Motor neuron (in vitro differentiated cells): Measurements from ENCODE around the gene HSPA1B. TPM values are rescaled to one million over a fixed set of nuclear protein-coding genes. Genes with fewer than 3 reads are reported as not detected.
A peak's percentile ranks its signal among the peaks of the same experiment; 100 is the strongest.
"Not testable (repeated sequence)": the region's sequence is repeated elsewhere in the genome, so short reads cannot be mapped to it uniquely, and the experiment has no call there.

Experiments
- ATAC-seq, 8 experiments: fragments of 200-7000 bp; cut with Tn5 transposase; replicated peaks in 6 of 8; 2 replicates each; pipeline ENCODE4 v1.8.0; 2021; ENCODE audit warnings: mild to moderate bottlenecking in 8 of 8, moderate library complexity in 8 of 8
- H3K27ac ChIP-seq, 2 donors: fragments of 250-450 bp; sonication (Bioruptor Pico); 2 replicates each; pipeline ENCODE4 v1.9.0; 2021; ENCODE audit warnings: antibody characterized with exemption in 2 of 2, mild to moderate bottlenecking in 2 of 2, moderate library complexity in 1 of 2
- H3K4me1 ChIP-seq, 2 donors: fragments of 250-450 bp; sonication (Bioruptor Pico); replicated peaks in 1 of 2; 2 replicates each; pipeline ENCODE4 v1.6.1; 2021; ENCODE audit warnings: antibody characterized with exemption in 2 of 2, mild to moderate bottlenecking in 2 of 2, moderate library complexity in 1 of 2
- H3K4me3 ChIP-seq, 5 donors: fragments of 250-450 bp; sonication (Bioruptor Pico); 2 replicates each; pipeline ENCODE4 v1.9.0; 2021; ENCODE audit warnings: antibody characterized with exemption in 5 of 5, mild to moderate bottlenecking in 5 of 5, moderate library complexity in 4 of 5
- WGBS, 10 experiments: fragments of 450-650 bp; shearing (Covaris generic); methylation state at CpG; one replicate each; pipeline ENCODE4 v1.0.0; 2022; 5-methylcytosine and 5-hydroxymethylcytosine counted together
- in situ Hi-C, 9 experiments: fragments of 400-800 bp; cut with MboI; loops; one replicate each; pipeline ENCODE4 v1.15.0; 2021; ENCODE audit warnings: low sequenced_read_pairs in 9 of 9, low pct_unique_long_range_greater_than_20kb in 2 of 9; ENCODE audit not compliant: unreplicated experiment in 9 of 9
- total RNA-seq, 8 experiments: library from RNA; unstranded; fragments of 300-600 nt; gene quantifications; 2 replicates each; pipeline versions ENCODE4 v1.2.3 to v1.2.4, GENCODE V29; 2022

Gene HSPA1B
- total RNA-seq, 8 experiments from 2014 or later = 68.6 to 489 (median 130) TPM

- WGBS, 10 experiments = 0 to 30% (median 14%) methylated on average over 1 to 11 of the region's 25 CpGs; no CpG with 5 or more reads in 2 of the 10 experiments
- peak; percentile 4 to 39 (median 24) for ATAC-seq
- Histone ChIP-seq H3K27ac (peak overlapping the region; percentile 62 to 80), H3K4me3 (peak overlapping the region; percentile 32 to 48 (median 39)), H3K4me1 (peaks cover 28 to 48% of the 10 kb centered on the region in 2 donors)
- in situ Hi-C loops = no loop called here
Measured at GRCh38 chr6:31822036-31822821, 5.3 kb upstream of the HSPA1B start.

- in situ Hi-C loops = not testable (repeated sequence)
Measured at GRCh38 chr6:31823592-31824196, 3.8 kb upstream of the HSPA1B start.

DNA sequence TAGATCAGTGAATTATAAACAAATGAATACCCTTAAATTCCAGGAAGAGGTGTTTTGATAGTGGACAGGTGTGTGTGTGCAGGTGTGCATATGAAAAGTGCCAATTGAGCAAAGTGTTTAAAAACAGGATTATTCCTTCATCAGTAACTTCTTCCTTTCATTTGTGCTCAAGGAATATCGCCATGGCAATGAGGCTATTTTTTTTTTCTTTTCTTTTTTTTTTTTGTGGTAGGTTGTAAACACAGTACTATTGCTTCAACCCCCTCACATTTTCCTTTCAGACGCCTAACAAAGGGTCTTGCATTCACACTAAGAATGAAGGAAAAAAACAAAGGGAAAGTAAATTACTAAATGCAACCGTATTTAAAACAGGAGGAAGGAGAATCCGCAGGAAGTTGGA is 2.0 kb upstream of the HSPA1B start:
- no peak overlapping the region for H3K27ac ChIP-seq
- H3K4me3 ChIP-seq = no peak overlapping the region
- 20 to 91% (median 62%) methylated on average over 1 to 4 of the region's 4 CpGs; no CpG with 5 or more reads in 1 of the 10 experiments for WGBS, 10 experiments
- in situ Hi-C loops = loop anchor here in 1 of 9 experiments (25.0 kb wide), 1 partner anchor 163 kb away; the partner anchor contains the start of genes APOM, BAG6, C6orf47 and CSNK2B
- ATAC-seq = no peak
- peaks cover 23 to 26% of the 10 kb centered on the region in 2 donors for H3K4me1 ChIP-seq

More at GRCh38 chr6:31823592-31824196, 3.8 kb upstream of the HSPA1B start:
- H3K4me3 ChIP-seq, ATAC-seq, H3K27ac ChIP-seq: not testable (repeated sequence)
- 78 to 100% (median 92%) methylated on average over 1 to 6 of the region's 9 CpGs; no CpG with 5 or more reads in 2 of the 10 experiments for WGBS, 10 experiments
- peaks cover 26 to 35% of the 10 kb centered on the region in 2 donors for H3K4me1 ChIP-seq

GRCh38 chr6:31826793-31827285 is 699 bp upstream of the HSPA1B start:
- 0 to 11% (median 4%) methylated on average over 3 to 9 of the region's 13 CpGs; no CpG with 5 or more reads in 4 of the 10 experiments for WGBS, 10 experiments

DNA sequence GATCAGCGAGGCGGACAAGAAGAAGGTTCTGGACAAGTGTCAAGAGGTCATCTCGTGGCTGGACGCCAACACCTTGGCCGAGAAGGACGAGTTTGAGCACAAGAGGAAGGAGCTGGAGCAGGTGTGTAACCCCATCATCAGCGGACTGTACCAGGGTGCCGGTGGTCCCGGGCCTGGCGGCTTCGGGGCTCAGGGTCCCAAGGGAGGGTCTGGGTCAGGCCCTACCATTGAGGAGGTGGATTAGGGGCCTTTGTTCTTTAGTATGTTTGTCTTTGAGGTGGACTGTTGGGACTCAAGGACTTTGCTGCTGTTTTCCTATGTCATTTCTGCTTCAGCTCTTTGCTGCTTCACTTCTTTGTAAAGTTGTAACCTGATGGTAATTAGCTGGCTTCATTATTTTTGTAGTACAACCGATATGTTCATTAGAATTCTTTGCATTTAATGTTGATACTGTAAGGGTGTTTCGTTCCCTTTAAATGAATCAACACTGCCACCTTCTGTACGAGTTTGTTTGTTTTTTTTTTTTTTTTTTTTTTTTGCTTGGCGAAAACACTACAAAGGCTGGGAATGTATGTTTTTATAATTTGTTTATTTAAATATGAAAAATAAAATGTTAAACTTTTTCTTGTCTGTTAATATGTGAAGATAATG is 2.2 kb downstream of the HSPA1B start:
- ATAC-seq = peak in 2 of 8 experiments; percentile 0 to 6
- H3K4me3 ChIP-seq = peak overlapping the region; percentile 50 to 89 (median 56)
- peak overlapping the region in 1 of 2 donors; percentile 56 for H3K27ac ChIP-seq
- in situ Hi-C loops = loop anchor here in 1 of 9 experiments (25.0 kb wide), 1 partner anchor 167 kb away; the partner anchor contains the start of genes APOM, BAG6, C6orf47 and CSNK2B
- H3K4me1 ChIP-seq = peaks cover 13 to 23% of the 10 kb centered on the region in 2 donors
- 0 to 4% (median 0%) methylated on average over 3 to 8 of the region's 15 CpGs for WGBS, 10 experiments

More at GRCh38 chr6:31826793-31827285, 699 bp upstream of the HSPA1B start:
- Histone ChIP-seq H3K27ac (peak overlapping the region; percentile 74 to 86), H3K4me3 (peak overlapping the region; percentile 68 to 72 (median 70)), H3K4me1 (peaks cover 18 to 23% of the 10 kb centered on the region in 2 donors)
- ATAC-seq = peak in 7 of 8 experiments; percentile 3 to 45 (median 6)
- in situ Hi-C loops = loop anchor here in 1 of 9 experiments (25.0 kb wide), 1 partner anchor 165 kb away; the partner anchor contains the start of genes APOM, BAG6, C6orf47 and CSNK2B

DNA sequence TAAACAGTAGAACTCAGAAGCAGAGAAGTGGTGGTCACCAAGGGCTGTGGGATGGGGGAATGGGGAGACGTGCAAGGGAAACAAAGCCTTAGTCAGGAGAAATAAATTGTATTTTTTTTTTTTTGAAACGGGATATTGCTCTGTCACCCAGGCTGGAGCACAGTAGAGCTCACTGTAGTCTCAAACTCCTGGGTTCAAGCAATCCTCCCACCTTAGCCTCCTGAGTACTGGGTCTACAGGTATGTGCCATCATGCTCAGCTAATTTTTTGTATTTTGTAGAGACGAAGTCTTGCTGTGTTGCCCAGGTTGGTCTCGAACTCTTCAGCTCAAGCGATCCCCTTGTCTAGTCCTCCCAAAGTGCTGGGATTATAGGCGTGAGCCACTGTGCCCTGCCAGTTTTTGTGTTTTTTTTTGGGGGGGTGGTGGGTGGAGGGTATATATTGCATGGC is 3.4 kb downstream of the HSPA1B start:
- Histone ChIP-seq H3K4me1 (peaks cover 12 to 21% of the 10 kb centered on the region in 2 donors), H3K4me3 (peak overlapping the region; percentile 50 to 89 (median 56)), H3K27ac (peak overlapping the region in 1 of 2 donors; percentile 56)
- WGBS, 10 experiments = 50 to 100% (median 80%) methylated on average over 1 to 5 of the region's 6 CpGs; no CpG with 5 or more reads in 1 of the 10 experiments
- in situ Hi-C loops = loop anchor here in 1 of 9 experiments (25.0 kb wide), 1 partner anchor 169 kb away; the partner anchor contains the start of genes APOM, BAG6, C6orf47 and CSNK2B
- no peak for ATAC-seq

- peak overlapping the region in 4 of 5 donors; percentile 50 to 57 (median 56) for H3K4me3 ChIP-seq
- ATAC-seq = peak in 1 of 8 experiments; percentile 0
- peaks cover 12 to 19% of the 10 kb centered on the region in 2 donors for H3K4me1 ChIP-seq
- in situ Hi-C loops = loop anchor here in 1 of 9 experiments (25.0 kb wide), 1 partner anchor 169 kb away; the partner anchor contains the start of genes APOM, BAG6, C6orf47 and CSNK2B
- WGBS, 10 experiments = 61 to 98% (median 81%) methylated on average over 1 to 10 of the region's 15 CpGs; no CpG with 5 or more reads in 1 of the 10 experiments
- no peak overlapping the region for H3K27ac ChIP-seq
Measured at GRCh38 chr6:31831350-31832215, 4.0 kb downstream of the HSPA1B start.

- WGBS, 10 experiments = 0 to 3% (median 0%) methylated on average over 5 to 30 of the region's 59 CpGs; no CpG with 5 or more reads in 3 of the 10 experiments
- ATAC-seq = peak; percentile 16 to 82 (median 66)
- H3K4me1 ChIP-seq = peaks cover 27% of the 10 kb centered on the region in 2 donors
- in situ Hi-C loops = loop anchor here in 1 of 9 experiments (25.0 kb wide), 1 partner anchor 172 kb away; the partner anchor contains the start of genes APOM, BAG6, C6orf47 and CSNK2B
- H3K4me3 ChIP-seq = peak overlapping the region; percentile 70 to 94 (median 78)
- H3K27ac ChIP-seq = peak overlapping the region; percentile 92 to 98
Measured at GRCh38 chr6:31834367-31835250, 7.1 kb downstream of the HSPA1B start.

- no peak for ATAC-seq
- in situ Hi-C loops = loop anchor here in 1 of 9 experiments (25.0 kb wide), 1 partner anchor 174 kb away; the partner anchor contains the start of genes APOM, BAG6, C6orf47 and CSNK2B
- peaks cover 26 to 27% of the 10 kb centered on the region in 2 donors for H3K4me1 ChIP-seq
- peak overlapping the region; percentile 70 to 94 (median 78) for H3K4me3 ChIP-seq
- no peak overlapping the region for H3K27ac ChIP-seq
- WGBS, 10 experiments = 0 to 10% (median 5%) methylated on average over 1 to 13 of the region's 14 CpGs; no CpG with 5 or more reads in 1 of the 10 experiments
Measured at GRCh38 chr6:31836047-31836473, 8.5 kb downstream of the HSPA1B start.
